Inflammatory macrophage treated with lipopolysaccharide for 1 hour (primary cell): Measurements from ENCODE around the gene MARCHF2.
"Not testable (repeated sequence)": the region's sequence is repeated elsewhere in the genome, so short reads cannot be mapped to it uniquely, and the experiment has no call there.

ENCODE experiments used
- DNase-seq, 2 donors: peaks; one replicate each; pipeline ENCODE4 v3.0.0-alpha.2; 2020 to 2022

MARCHF2 gene

GRCh38 chr19:8412783-8413628 lies at the start of gene MARCHF2:
TSS of gene MARCHF2 (plus strand) at chr19:8413305. CDS start at chr19:8421841, 8,536 bp downstream.
- peak; percentile 95 to 99 for DNase-seq

- DNase-seq, result peak; percentile 59 to 60
Measured at GRCh38 chr19:8363803-8364771, 49.0 kb upstream of the MARCHF2 start, which contains the start of gene ANGPTL4. TSS of gene ANGPTL4 (plus strand) at chr19:8364155. CDS start at chr19:8364322, 167 bp downstream.

GRCh38 chr19:8366121-8366581 lies 47.0 kb upstream of the MARCHF2 start:
- no peak for DNase-seq

GRCh38 chr19:8366961-8367326 lies 46.2 kb upstream of the MARCHF2 start:
- no peak for DNase-seq

GRCh38 chr19:8367327-8368001 lies 45.6 kb upstream of the MARCHF2 start:
- no peak for DNase-seq

- peak; percentile 54 to 81 for DNase-seq
Measured at GRCh38 chr19:8370176-8371010, 42.7 kb upstream of the MARCHF2 start.

GRCh38 chr19:8371011-8371804 lies 41.9 kb upstream of the MARCHF2 start:
- no peak for DNase-seq

GRCh38 chr19:8373867-8374813 lies 39.0 kb upstream of the MARCHF2 start:
- no peak for DNase-seq

- DNase-seq, result not testable (repeated sequence)
Measured at GRCh38 chr19:8375766-8376165, 37.3 kb upstream of the MARCHF2 start.

- DNase-seq, result not testable (repeated sequence)
Measured at GRCh38 chr19:8376373-8376974, 36.6 kb upstream of the MARCHF2 start.

GRCh38 chr19:8377598-8377997 lies 35.5 kb upstream of the MARCHF2 start:
- DNase-seq, result no peak

GRCh38 chr19:8379156-8379891 lies 33.8 kb upstream of the MARCHF2 start:
- DNase-seq, result not testable (repeated sequence)

GRCh38 chr19:8384569-8384968 lies 28.5 kb upstream of the MARCHF2 start:
- DNase-seq, result peak; percentile 70 to 77

GRCh38 chr19:8385103-8385502 lies 28.0 kb upstream of the MARCHF2 start:
- peak; percentile 9 to 38 for DNase-seq

- DNase-seq, result not testable (repeated sequence)
Measured at GRCh38 chr19:8385566-8385965, 27.5 kb upstream of the MARCHF2 start.

GRCh38 chr19:8386419-8386818 lies 26.7 kb upstream of the MARCHF2 start:
- DNase-seq, result not testable (repeated sequence)

GRCh38 chr19:8386990-8387389 lies 26.1 kb upstream of the MARCHF2 start:
- no peak for DNase-seq
